ENCODE results near the gene SPON2.

- TF ChIP-seq CTCF (IDR thresholded peaks at IDR 0.05) (no peak), POLR2A (IDR thresholded peaks at IDR 0.05) (no peak)
These were observed 1.4 kb downstream of the SPON2 start for GRCh38 chr4:1170976-1171310.
